HepG2 (cell line): Measurements from ENCODE around the gene CEP131. TPM values are rescaled to one million over a fixed set of nuclear protein-coding genes. Genes with fewer than 3 reads are reported as not detected.
A peak's percentile ranks its signal among the peaks of the same experiment; 100 is the strongest.

ENCODE experiments used
- CHD4 ChIP-seq: fragments of 200-600 bp; sonication (generic); IDR thresholded peaks from 2 replicates; pipeline ENCODE4 v1.7.0; 2017; ENCODE audit warnings: mild to moderate bottlenecking, low read length, borderline replicate concordance
- FOXO1 ChIP-seq: sonication (generic); formaldehyde crosslinking; IDR thresholded peaks from 2 replicates; pipeline ENCODE4 v1.4.0; 2020; ENCODE audit warnings: missing genetic modification reagents
- HNF4G ChIP-seq, 2 experiments: sonication (generic) in 1 of 2; formaldehyde crosslinking in 1 of 2; IDR thresholded peaks; 2 replicates each; pipeline versions ENCODE4 v1.4.0 to v1.6.1; 2011 to 2020; ENCODE audit warnings: borderline replicate concordance in 2 of 2, low read depth in 2 of 2, mild to moderate bottlenecking in 2 of 2, low read length in 1 of 2, missing genetic modification reagents in 1 of 2, moderate library complexity in 1 of 2
- NAIF1 ChIP-seq: sonication (generic); formaldehyde crosslinking; IDR thresholded peaks from 2 replicates; pipeline ENCODE4 v1.5.0; 2020; ENCODE audit warnings: mild to moderate bottlenecking, missing genetic modification reagents, borderline replicate concordance
- NR1H2 ChIP-seq: sonication (generic); formaldehyde crosslinking; IDR thresholded peaks from 2 replicates; pipeline ENCODE4 v1.8.1; 2022; ENCODE audit warnings: low read depth, missing genetic modification reagents, borderline replicate concordance
- RAD21 ChIP-seq: fragments of 450-650 bp; formaldehyde crosslinking; IDR thresholded peaks from 2 replicates; pipeline ENCODE4 v1.5.0; 2020; ENCODE audit warnings: mild to moderate bottlenecking
- RNF2 ChIP-seq: fragments of 450-650 bp; conservative IDR thresholded peaks from 2 replicates; pipeline ENCODE4 v1.6.1; 2016; ENCODE audit warnings: low read depth
- SIX1 ChIP-seq: sonication (generic); formaldehyde crosslinking; IDR thresholded peaks from 2 replicates; pipeline ENCODE4 v1.4.0; 2020; ENCODE audit warnings: missing genetic modification reagents, borderline replicate concordance
- SKI ChIP-seq: fragments of 450-650 bp; IDR thresholded peaks from one replicate; pipeline ENCODE4 v1.6.1; 2018; ENCODE audit warnings: mild to moderate bottlenecking; ENCODE audit not compliant: partially characterized antibody
- SNAPC2 ChIP-seq: sonication (generic); formaldehyde crosslinking; IDR thresholded peaks from 2 replicates; pipeline ENCODE4 v1.8.1; 2022; ENCODE audit warnings: mild to moderate bottlenecking, missing genetic modification reagents
- ZNF562 ChIP-seq: sonication (generic); formaldehyde crosslinking; IDR thresholded peaks from 2 replicates; pipeline ENCODE4 v1.8.0; 2022; ENCODE audit warnings: missing genetic modification reagents, borderline replicate concordance
- ZNF598 ChIP-seq: sonication (generic); formaldehyde crosslinking; IDR thresholded peaks from 2 replicates; pipeline ENCODE4 v1.5.1; 2020; ENCODE audit warnings: mild to moderate bottlenecking, missing genetic modification reagents, borderline replicate concordance
- ZNF605 ChIP-seq: sonication (generic); formaldehyde crosslinking; IDR thresholded peaks from 2 replicates; pipeline ENCODE4 v1.8.0; 2022; ENCODE audit warnings: mild to moderate bottlenecking, missing genetic modification reagents
- ZNF644 ChIP-seq: IDR thresholded peaks from 2 replicates; pipeline ENCODE4 v1.6.1; 2016; ENCODE audit warnings: low read depth
- ZSCAN21 ChIP-seq: sonication (generic); formaldehyde crosslinking; IDR thresholded peaks from 2 replicates; pipeline ENCODE4 v1.8.0; 2022; ENCODE audit warnings: mild to moderate bottlenecking, missing genetic modification reagents, moderate library complexity, borderline replicate concordance
- ZZZ3 ChIP-seq: sonication (generic); formaldehyde crosslinking; IDR thresholded peaks from 2 replicates; pipeline ENCODE4 v1.4.0; 2020; ENCODE audit warnings: missing genetic modification reagents, mild to moderate bottlenecking, borderline replicate concordance
- polyA plus RNA-seq, 8 experiments: library from polyadenylated mRNA; depleted of rRNA in 3 of 8; stranded (reverse) in 7 of 8; unstranded in 1 of 8; fragments of >200 nt; fragmentation: Illumina TruSeq in 4 of 8; extraction: Trizol in 4 of 8; gene quantifications; 2 replicates each; pipeline versions ENCODE4 v1.2.1 to v1.2.3, GENCODE V29; 2011 to 2016; ENCODE audit warnings: low read depth in 4 of 8, missing spikeins in 1 of 8, mixed read lengths in 1 of 8; ENCODE audit not compliant: insufficient read depth in 1 of 8
- total RNA-seq, 5 experiments: library from RNA; depleted of rRNA; stranded (reverse); fragments of >200 nt; fragmentation: Illumina TruSeq; extraction: Trizol; gene quantifications; 2 replicates each; pipeline ENCODE4 v1.2.3, GENCODE V29; 2016; ENCODE audit warnings: low read depth in 1 of 5
- TF ChIP-seq, protein P1 (sequence below): sonication (generic); formaldehyde crosslinking; IDR thresholded peaks from one replicate; pipeline ENCODE4 v1.5.1; 2020; ENCODE audit warnings: mild to moderate bottlenecking, missing genetic modification reagents; ENCODE audit errors: not compliant biosample characterization
- TF ChIP-seq, protein P2 (sequence below): sonication (generic); formaldehyde crosslinking; IDR thresholded peaks from 2 replicates; pipeline ENCODE4 v1.4.0; 2020; ENCODE audit warnings: mild to moderate bottlenecking, missing genetic modification reagents
- TF ChIP-seq, protein P3 (sequence below): IDR thresholded peaks from 2 replicates; pipeline ENCODE4 v1.6.1; 2016; ENCODE audit warnings: missing compliant biosample characterization, missing genetic modification reagents, borderline replicate concordance

Gene CEP131
- total and polyA plus RNA-seq, 2 of the 13 experiments (the other 11 are each of a cell fraction or from before 2014, with no cell fraction given) = 5.0 to 16.8 TPM

DNA sequence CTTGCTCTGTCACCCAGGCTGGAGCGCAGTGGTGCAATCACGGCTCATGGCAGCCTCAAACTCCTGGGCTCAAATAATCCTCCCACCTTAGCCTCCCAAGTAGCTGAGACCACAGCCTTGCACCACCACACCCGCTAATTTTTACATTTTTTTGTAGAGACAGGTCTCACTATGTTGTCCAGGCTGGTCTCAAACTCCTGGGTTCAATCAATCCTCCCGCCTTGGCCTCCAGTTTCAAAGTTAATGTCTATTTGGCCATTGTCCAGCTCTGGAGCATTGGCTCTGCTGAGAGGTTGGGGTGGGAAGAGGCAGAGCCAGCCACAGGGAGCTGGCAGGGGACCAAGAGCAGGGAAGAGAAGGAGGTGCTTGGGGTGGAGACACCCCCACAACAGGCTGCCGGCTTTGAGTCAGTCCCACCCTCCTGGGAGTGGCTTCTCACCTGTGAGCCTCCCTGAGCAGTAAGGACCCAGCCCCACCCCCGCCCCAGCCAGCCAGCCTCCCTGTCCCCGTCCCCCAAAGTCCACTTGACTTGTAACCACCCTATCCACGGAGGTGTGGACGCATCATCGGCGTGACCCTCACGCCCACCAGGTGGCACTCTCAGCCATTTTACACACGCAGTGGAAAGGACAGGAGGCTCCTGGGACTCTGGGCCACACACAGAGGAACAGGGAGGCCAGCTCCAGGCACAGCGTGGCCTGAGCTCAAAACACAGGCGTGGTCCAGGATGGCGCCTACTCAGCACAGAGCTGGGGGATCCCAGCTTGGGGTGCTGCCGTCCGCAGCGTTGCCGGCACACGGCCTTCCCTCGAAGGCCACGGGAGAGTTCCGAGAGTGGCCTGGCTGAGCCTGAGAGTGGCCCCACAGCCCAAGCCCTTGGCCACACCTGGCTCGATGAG, 80.2 kb downstream of the CEP131 start (continued):
- TF ChIP-seq, protein P1, sequence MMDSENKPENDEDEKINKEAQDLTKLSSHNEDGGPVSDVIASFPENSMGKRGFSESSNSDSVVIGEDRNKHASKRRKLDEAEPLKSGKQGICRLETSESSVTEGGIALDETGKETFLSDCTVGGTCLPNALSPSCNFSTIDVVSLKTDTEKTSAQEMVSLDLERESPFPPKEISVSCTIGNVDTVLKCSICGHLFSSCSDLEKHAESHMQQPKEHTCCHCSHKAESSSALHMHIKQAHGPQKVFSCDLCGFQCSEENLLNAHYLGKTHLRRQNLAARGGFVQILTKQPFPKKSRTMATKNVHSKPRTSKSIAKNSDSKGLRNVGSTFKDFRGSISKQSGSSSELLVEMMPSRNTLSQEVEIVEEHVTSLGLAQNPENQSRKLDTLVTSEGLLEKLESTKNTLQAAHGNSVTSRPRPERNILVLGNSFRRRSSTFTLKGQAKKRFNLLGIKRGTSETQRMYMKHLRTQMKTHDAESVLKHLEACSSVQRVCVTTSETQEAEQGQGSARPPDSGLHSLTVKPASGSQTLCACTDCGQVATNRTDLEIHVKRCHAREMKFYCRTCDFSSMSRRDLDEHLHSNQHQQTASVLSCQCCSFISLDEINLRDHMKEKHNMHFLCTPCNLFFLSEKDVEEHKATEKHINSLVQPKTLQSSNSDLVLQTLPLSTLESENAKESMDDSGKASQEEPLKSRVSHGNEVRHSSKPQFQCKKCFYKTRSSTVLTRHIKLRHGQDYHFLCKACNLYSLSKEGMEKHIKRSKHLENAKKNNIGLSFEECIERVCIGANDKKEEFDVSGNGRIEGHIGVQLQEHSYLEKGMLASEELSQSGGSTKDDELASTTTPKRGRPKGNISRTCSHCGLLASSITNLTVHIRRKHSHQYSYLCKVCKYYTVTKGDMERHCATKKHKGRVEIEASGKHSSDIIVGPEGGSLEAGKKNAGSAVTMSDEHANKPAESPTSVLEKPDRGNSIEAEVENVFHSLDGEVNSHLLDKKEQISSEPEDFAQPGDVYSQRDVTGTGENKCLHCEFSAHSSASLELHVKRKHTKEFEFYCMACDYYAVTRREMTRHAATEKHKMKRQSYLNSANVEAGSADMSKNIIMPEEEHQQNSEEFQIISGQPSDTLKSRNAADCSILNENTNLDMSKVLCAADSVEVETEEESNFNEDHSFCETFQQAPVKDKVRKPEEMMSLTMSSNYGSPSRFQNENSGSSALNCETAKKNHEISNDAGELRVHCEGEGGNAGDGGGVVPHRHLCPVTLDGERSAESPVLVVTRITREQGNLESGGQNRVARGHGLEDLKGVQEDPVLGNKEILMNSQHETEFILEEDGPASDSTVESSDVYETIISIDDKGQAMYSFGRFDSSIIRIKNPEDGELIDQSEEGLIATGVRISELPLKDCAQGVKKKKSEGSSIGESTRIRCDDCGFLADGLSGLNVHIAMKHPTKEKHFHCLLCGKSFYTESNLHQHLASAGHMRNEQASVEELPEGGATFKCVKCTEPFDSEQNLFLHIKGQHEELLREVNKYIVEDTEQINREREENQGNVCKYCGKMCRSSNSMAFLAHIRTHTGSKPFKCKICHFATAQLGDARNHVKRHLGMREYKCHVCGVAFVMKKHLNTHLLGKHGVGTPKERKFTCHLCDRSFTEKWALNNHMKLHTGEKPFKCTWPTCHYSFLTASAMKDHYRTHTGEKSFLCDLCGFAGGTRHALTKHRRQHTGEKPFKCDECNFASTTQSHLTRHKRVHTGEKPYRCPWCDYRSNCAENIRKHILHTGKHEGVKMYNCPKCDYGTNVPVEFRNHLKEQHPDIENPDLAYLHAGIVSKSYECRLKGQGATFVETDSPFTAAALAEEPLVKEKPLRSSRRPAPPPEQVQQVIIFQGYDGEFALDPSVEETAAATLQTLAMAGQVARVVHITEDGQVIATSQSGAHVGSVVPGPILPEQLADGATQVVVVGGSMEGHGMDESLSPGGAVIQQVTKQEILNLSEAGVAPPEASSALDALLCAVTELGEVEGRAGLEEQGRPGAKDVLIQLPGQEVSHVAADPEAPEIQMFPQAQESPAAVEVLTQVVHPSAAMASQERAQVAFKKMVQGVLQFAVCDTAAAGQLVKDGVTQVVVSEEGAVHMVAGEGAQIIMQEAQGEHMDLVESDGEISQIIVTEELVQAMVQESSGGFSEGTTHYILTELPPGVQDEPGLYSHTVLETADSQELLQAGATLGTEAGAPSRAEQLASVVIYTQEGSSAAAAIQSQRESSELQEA (CRISPR knock-in tag) = no peak
- TF ChIP-seq NR1H2 (CRISPR knock-in tag) (no peak), NAIF1 (CRISPR knock-in tag) (no peak), RNF2 (0 out of 2 replicates have a peak, but pooled peaks have one; percentile 28), ZNF562 (CRISPR knock-in tag) (no peak), ZZZ3 (no peak), SNAPC2 (CRISPR knock-in tag) (no peak), FOXO1 (0 out of 2 replicates have a peak, but pooled peaks have one; percentile 10), CHD4 (no peak), SIX1 (CRISPR knock-in tag) (no peak), HNF4G (IDR thresholded peaks at IDR 0.05; ENCODE audit: borderline replicate concordance, low read depth, low read length) (no peak), HNF4G (CRISPR knock-in tag; IDR thresholded peaks at IDR 0.05; ENCODE audit: borderline replicate concordance, low read depth) (no peak), SKI (no peak), ZNF598 (peak; percentile 75; the same call in 1 of the 2 replicates), ZNF605 (CRISPR knock-in tag) (peak; percentile 40; the same call in 1 of the 2 replicates), ZSCAN21 (CRISPR knock-in tag) (no peak), ZNF644 (CRISPR knock-in tag) (no peak), RAD21 (CRISPR knock-in tag) (peak; percentile 90)
- TF ChIP-seq, protein P2, sequence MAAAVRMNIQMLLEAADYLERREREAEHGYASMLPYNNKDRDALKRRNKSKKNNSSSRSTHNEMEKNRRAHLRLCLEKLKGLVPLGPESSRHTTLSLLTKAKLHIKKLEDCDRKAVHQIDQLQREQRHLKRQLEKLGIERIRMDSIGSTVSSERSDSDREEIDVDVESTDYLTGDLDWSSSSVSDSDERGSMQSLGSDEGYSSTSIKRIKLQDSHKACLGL (CRISPR knock-in tag) = 0 out of 2 replicates have a peak, but pooled peaks have one; percentile 11
- TF ChIP-seq, protein P3, sequence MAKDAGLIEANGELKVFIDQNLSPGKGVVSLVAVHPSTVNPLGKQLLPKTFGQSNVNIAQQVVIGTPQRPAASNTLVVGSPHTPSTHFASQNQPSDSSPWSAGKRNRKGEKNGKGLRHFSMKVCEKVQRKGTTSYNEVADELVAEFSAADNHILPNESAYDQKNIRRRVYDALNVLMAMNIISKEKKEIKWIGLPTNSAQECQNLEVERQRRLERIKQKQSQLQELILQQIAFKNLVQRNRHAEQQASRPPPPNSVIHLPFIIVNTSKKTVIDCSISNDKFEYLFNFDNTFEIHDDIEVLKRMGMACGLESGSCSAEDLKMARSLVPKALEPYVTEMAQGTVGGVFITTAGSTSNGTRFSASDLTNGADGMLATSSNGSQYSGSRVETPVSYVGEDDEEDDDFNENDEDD (CRISPR knock-in tag) = 0 out of 2 replicates have a peak, but pooled peaks have one; percentile 40
